Loucy (cell line): Measurements from ENCODE around the gene LYPLAL1.
A peak's percentile ranks its signal among the peaks of the same experiment; 100 is the strongest.

Experiments
- H2AFZ ChIP-seq: fragments of 200-600 bp; sonication (generic); 2 replicates; pipeline ENCODE4 v1.6.0; 2016; ENCODE audit warnings: antibody characterized with exemption, mild to moderate bottlenecking, low read length, moderate library complexity
- H3F3A ChIP-seq: fragments of 200-600 bp; 2 replicates; pipeline ENCODE4 v1.6.0; 2016; ENCODE audit warnings: antibody characterized with exemption, low read depth, mild to moderate bottlenecking
- H3K27me3 ChIP-seq: fragments of 200-600 bp; sonication (generic); 2 replicates; pipeline ENCODE4 v1.6.1; 2014; ENCODE audit warnings: low read length, mild to moderate bottlenecking; ENCODE audit not compliant: insufficient read depth, poor library complexity, severe bottlenecking
- H3K36me3 ChIP-seq: fragments of 200-600 bp; sonication (generic); 2 replicates; pipeline ENCODE4 v1.6.1; 2016; ENCODE audit warnings: low read length; ENCODE audit not compliant: insufficient read depth
- H3K4me1 ChIP-seq: fragments of 200-600 bp; sonication (generic); 2 replicates; pipeline ENCODE4 v1.5.1; 2014; ENCODE audit warnings: low read length, mild to moderate bottlenecking; ENCODE audit not compliant: insufficient read depth, poor library complexity, severe bottlenecking
- H3K4me2 ChIP-seq: fragments of 200-600 bp; sonication (generic); 2 replicates; pipeline ENCODE4 v1.6.0; 2014; ENCODE audit warnings: antibody characterized with exemption, low read length, low read depth, mild to moderate bottlenecking; ENCODE audit not compliant: poor library complexity, severe bottlenecking
- H3K4me3 ChIP-seq: fragments of 200-600 bp; sonication (generic); 2 replicates; pipeline ENCODE4 v1.5.1; 2014; ENCODE audit warnings: low read length, mild to moderate bottlenecking, mixed read lengths; ENCODE audit not compliant: poor library complexity, severe bottlenecking
- H3K79me2 ChIP-seq: fragments of 200-600 bp; sonication (generic); 2 replicates; pipeline ENCODE4 v1.6.1; 2014; ENCODE audit warnings: low read length; ENCODE audit not compliant: insufficient read depth
- H3K9ac ChIP-seq: fragments of 200-600 bp; sonication (generic); 2 replicates; pipeline ENCODE4 v1.6.0; 2014; ENCODE audit warnings: mild to moderate bottlenecking, low read depth, low read length, moderate library complexity; ENCODE audit not compliant: poor library complexity, severe bottlenecking
- H3K9me2 ChIP-seq: fragments of 200-600 bp; sonication (generic); replicated peaks from 2 replicates; pipeline ENCODE4 v1.6.1; 2016; ENCODE audit warnings: low read depth, low read length, mixed read lengths
- H3K9me3 ChIP-seq: fragments of 200-600 bp; sonication (generic); 2 replicates; pipeline ENCODE4 v1.6.1; 2014; ENCODE audit warnings: mild to moderate bottlenecking, antibody characterized with exemption, low read length, low read depth; ENCODE audit not compliant: insufficient read depth
- H4K20me1 ChIP-seq: fragments of 200-600 bp; sonication (generic); 2 replicates; pipeline ENCODE4 v1.6.0; 2014; ENCODE audit warnings: antibody characterized with exemption, low read length, mild to moderate bottlenecking; ENCODE audit not compliant: insufficient read depth, poor library complexity, severe bottlenecking
- EZH2phosphoT487 ChIP-seq: fragments of 200-600 bp; IDR thresholded peaks from 2 replicates; pipeline ENCODE4 v1.6.1; 2018; ENCODE audit warnings: antibody characterized with exemption, mild to moderate bottlenecking, moderate library complexity, borderline replicate concordance
- TF ChIP-seq, protein P1 (sequence below): fragments of 200-600 bp; sonication (generic); conservative IDR thresholded peaks from 2 replicates; pipeline ENCODE4 v1.5.1; 2014; ENCODE audit warnings: mild to moderate bottlenecking, antibody characterized with exemption, low read length

LYPLAL1 gene

GRCh38 chr1:219173758-219174459 lies at the start of gene LYPLAL1:
Gene LYPLAL1, plus strand, starts transcription at chr1:219173878. Its CDS starts 13 bp downstream, at chr1:219173891.
- H3K9ac ChIP-seq, result peak within 1 kb of the TSS; percentile 88
- H4K20me1 ChIP-seq, result peaks cover 16% of the 10 kb centered on the region
- no peaks in the 10 kb centered on the region for H3K27me3 ChIP-seq
- peak within 1 kb of the TSS; percentile 84 for H3K4me3 ChIP-seq
- peaks cover 26% of the 10 kb centered on the region for H3K4me1 ChIP-seq
- no peaks in the 10 kb centered on the region for H3F3A ChIP-seq
- no peaks in the 10 kb centered on the region for H3K9me3 ChIP-seq
- peak within 1 kb of the TSS; percentile 85 for H3K4me2 ChIP-seq
- no peak for TF ChIP-seq EZH2phosphoT487
- TF ChIP-seq, protein P1, sequence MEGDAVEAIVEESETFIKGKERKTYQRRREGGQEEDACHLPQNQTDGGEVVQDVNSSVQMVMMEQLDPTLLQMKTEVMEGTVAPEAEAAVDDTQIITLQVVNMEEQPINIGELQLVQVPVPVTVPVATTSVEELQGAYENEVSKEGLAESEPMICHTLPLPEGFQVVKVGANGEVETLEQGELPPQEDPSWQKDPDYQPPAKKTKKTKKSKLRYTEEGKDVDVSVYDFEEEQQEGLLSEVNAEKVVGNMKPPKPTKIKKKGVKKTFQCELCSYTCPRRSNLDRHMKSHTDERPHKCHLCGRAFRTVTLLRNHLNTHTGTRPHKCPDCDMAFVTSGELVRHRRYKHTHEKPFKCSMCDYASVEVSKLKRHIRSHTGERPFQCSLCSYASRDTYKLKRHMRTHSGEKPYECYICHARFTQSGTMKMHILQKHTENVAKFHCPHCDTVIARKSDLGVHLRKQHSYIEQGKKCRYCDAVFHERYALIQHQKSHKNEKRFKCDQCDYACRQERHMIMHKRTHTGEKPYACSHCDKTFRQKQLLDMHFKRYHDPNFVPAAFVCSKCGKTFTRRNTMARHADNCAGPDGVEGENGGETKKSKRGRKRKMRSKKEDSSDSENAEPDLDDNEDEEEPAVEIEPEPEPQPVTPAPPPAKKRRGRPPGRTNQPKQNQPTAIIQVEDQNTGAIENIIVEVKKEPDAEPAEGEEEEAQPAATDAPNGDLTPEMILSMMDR, result peak; percentile 27
- peak within 1 kb of the TSS; percentile 96 for H2AFZ ChIP-seq
- no peaks in the 10 kb centered on the region for H3K9me2 ChIP-seq
- peaks cover 29% of the 10 kb centered on the region for H3K79me2 ChIP-seq
- H3K36me3 ChIP-seq, result no peaks in the 10 kb centered on the region

DNA sequence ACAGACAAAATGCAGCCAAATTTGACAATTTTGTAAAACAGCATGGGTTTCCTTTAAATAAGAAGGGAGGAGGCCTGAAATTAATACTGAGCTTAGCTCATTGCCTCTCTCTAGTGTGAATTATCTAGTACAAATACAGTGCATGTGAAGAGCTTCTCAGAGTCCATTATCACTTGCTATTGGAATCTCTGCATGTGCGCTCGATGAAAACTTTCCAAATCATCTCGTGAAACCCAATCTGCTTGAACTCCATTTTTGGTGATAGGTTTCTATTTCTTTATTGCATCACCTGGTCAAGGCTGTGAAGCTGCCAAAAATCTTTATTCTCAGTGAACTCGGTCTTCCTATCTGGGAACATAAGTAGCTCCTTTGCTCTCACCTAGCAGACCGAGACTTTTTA lies 49.5 kb upstream of the LYPLAL1 start:
- Histone ChIP-seq H3K36me3 (no peaks in the 10 kb centered on the region), H3K4me3 (no peak overlapping the region), H3K4me1 (no peaks in the 10 kb centered on the region), H3K9ac (no peak overlapping the region), H3K27me3 (no peaks in the 10 kb centered on the region), H3K9me3 (no peaks in the 10 kb centered on the region), H3K79me2 (no peaks in the 10 kb centered on the region), H3F3A (no peaks in the 10 kb centered on the region), H3K4me2 (no peak overlapping the region), H3K9me2 (no peaks in the 10 kb centered on the region), H4K20me1 (no peaks in the 10 kb centered on the region), H2AFZ (no peak overlapping the region)
- TF ChIP-seq, protein P1, result no peak
- no peak for TF ChIP-seq EZH2phosphoT487

- H3K4me3 ChIP-seq, result no peak overlapping the region
- no peak overlapping the region for H2AFZ ChIP-seq
- no peaks in the 10 kb centered on the region for H3K4me1 ChIP-seq
- H3K79me2 ChIP-seq, result no peaks in the 10 kb centered on the region
- no peak overlapping the region for H3K9ac ChIP-seq
- H3K27me3 ChIP-seq, result no peaks in the 10 kb centered on the region
- H3K9me2 ChIP-seq, result no peaks in the 10 kb centered on the region
- no peaks in the 10 kb centered on the region for H3F3A ChIP-seq
- no peaks in the 10 kb centered on the region for H4K20me1 ChIP-seq
- no peak overlapping the region for H3K4me2 ChIP-seq
- no peaks in the 10 kb centered on the region for H3K9me3 ChIP-seq
- no peaks in the 10 kb centered on the region for H3K36me3 ChIP-seq
- TF ChIP-seq, protein P1, result no peak
- no peak for TF ChIP-seq EZH2phosphoT487
These were observed 48.3 kb upstream of the LYPLAL1 start for GRCh38 chr1:219125342-219125741.
